HS-5 (cell line): ENCODE data around the gene STKLD1.
"Not testable (repeated sequence)": the region's sequence is repeated elsewhere in the genome, so short reads cannot be mapped to it uniquely, and the experiment has no call there.

Experiments used
- DNase-seq: peaks from one replicate; pipeline ENCODE4 v3.0.0-alpha.2; 2012; ENCODE audit warnings: low read depth

Gene STKLD1

GRCh38 chr9:133386338-133386737, 10.2 kb downstream of the STKLD1 start:
- no peak for DNase-seq

DNA sequence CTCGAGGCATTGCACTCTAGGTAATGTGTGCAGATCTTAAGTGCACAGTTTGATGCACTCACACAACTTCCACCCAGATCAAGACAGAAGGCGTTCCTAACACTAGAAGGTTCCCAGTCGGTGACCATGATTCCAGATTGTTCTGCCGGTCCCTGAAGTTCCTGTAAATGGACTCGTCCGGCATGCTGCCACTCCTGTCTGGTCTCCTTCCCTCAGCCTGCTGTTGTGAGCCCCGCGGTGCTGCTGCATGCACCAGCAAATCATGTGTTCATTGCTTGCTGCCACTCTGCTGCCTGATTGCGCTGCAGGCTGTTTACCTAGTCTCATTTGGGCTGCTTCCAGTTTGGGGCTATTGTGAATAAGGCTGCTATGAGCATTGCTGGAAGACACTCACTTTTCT, 11.5 kb downstream of the STKLD1 start:
- no peak for DNase-seq

GRCh38 chr9:133389025-133389557, 12.9 kb downstream of the STKLD1 start:
- no peak for DNase-seq

DNA sequence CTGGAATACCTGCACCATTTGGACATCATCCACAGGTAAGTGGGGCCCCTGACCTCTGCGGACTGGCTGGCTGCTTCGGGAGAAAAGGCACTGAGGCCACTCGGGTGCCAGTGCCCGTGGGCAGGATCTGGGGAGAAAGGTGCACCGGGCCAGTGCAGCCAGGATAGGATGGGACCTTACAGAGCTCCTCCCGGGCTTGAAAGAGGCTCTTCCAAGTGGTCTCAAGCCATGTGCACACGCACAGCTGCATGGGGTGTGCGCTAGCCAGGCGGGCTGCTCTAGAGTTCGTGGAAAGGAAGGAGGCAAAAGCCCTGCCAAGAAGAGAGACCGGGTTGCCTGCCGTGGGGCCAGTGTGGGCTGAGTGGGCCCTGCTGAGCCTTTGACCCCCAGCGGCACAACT, 13.4 kb downstream of the STKLD1 start:
- DNase-seq, result no peak

DNA sequence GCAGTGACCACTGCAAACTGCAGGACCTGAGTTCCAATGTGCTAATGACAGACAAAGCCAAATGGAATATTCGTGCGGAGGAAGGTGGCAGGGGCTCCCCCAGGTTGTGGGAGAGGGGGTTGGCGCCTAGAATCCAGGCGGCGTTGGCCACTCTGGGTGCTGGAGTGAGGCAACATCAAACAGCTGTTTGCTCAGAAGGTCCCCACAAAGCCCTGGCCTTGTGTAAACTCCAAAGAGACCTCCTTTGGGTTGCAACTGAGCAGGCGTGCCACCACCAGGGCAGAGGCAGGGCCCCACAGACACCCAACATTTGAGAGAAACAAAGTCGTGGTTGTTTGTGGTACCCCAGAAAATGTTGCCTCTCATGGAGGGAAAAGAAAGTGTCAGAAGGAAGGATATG, 14.5 kb downstream of the STKLD1 start:
- DNase-seq, result no peak

- DNase-seq, result not testable (repeated sequence)
These were observed 15.3 kb downstream of the STKLD1 start for GRCh38 chr9:133391449-133391848.

- not testable (repeated sequence) for DNase-seq
These were observed 16.1 kb downstream of the STKLD1 start for GRCh38 chr9:133392308-133392707.

DNA sequence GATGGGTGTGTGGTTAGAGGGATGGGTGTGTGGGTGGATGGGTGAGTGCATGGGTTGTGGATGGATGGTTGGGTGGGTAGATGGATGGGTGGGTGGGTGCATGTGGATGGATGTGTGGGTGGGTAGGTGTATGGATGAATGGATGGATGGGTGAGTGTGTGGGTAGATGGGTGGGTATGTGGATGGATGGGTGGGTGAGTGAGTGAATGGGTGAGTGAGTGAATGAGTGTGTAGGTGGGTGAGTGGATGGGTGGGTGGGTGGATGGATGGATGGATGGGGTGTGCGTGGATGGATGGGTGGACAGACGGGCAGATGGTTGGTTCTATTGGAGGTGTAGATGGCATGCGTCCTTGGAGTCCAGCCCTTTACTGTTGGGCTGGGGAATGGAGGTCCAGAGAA, 17.2 kb downstream of the STKLD1 start:
- DNase-seq, result no peak

DNA sequence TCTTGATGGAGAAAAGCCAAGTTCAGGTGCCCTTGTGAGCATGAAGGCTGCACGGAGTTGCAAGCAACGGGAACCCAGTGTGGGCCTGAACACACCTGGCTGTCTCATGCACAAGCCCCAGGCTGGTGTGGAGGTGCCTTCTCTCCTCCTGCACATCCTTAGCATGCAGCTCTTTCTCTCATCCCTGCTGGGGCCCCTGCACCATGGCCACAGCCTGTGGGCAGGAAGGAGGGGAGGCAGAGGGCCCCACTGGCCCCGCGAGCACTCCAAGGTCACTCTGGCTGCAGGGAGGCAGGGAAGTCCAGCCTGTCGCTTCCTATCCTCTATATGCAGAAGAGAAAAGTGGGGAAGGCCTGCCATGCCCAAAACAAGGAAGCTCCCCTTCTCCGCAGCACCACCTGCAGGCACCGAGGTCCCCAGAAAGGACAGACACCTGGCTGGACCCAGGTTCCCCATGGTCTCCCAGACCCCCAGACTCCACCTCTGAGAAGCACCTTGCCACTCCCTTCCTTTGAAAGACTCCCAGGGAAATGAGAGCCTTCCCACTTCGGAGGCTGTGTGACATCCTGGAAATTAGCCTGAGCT, 18.6 kb downstream of the STKLD1 start:
- DNase-seq, result no peak

DNA sequence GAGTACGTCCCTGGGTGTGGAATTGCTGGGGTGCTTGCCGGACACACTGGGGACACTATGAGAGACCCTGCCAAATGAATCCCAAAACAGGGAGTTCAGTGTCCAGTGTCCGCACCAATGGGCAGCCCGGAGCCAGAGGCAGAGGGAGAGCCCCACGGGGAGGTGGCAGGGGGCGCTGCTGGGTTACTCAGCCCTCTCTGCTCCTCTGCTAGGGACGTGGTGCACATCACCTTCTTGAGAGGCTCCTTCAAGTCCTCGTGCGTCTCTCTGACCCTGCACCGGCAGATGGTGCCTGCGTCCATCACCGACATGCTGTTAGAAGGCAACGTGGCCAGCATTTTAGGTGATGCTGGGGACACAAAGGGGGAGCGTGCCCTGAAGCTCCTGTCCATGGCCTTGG, 20.8 kb downstream of the STKLD1 start:
- DNase-seq, result no peak

- DNase-seq, result no peak
These were observed 21.2 kb downstream of the STKLD1 start for GRCh38 chr9:133397370-133397769.

- no peak for DNase-seq
These were observed 21.7 kb downstream of the STKLD1 start for GRCh38 chr9:133397895-133398294.

- no peak for DNase-seq
These were observed 24.1 kb downstream of the STKLD1 start for GRCh38 chr9:133400292-133400691.

DNA sequence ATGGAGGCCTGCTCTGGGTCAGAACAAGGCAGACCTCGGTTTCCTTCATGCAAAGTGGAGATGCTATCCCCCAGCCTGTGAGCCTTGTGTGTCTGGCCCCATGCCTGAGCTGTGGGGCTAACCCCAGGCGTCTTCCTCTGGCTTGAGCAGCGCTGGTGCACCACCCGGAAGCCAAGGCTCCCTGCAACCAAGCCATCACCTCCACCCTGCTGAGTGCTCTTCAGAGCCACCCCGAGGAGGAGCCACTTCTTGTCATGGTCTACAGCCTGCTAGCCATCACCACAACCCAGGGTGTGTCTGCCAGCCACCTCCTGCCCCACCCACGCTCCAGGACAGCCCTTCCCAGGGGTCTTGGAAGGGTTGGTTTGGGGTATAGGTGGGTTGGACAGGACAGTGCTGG, 25.4 kb downstream of the STKLD1 start:
- DNase-seq, result no peak

DNA sequence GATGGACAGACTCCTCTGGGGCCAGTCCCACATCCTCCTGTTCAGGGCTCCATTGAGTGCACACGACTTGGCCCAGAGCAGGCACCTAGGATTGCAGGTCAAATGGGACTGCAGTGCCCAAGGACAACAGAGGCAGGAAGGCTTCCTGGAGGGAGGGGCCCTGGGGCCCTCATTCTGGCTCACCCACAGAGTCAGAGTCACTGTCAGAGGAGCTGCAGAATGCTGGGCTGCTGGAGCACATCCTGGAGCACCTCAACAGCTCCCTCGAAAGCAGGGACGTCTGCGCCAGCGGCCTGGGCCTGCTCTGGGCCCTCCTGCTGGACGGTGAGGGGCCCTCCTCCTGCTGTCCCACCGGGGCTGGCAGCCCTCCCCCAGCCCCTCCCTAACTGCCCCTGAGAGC, 26.5 kb downstream of the STKLD1 start:
- DNase-seq, result no peak

GRCh38 chr9:133403766-133404453, 27.7 kb downstream of the STKLD1 start:
- no peak for DNase-seq

GRCh38 chr9:133404454-133405002, 28.4 kb downstream of the STKLD1 start:
- no peak for DNase-seq

- no peak for DNase-seq
These were observed 29.6 kb downstream of the STKLD1 start for GRCh38 chr9:133405508-133406438.

DNA sequence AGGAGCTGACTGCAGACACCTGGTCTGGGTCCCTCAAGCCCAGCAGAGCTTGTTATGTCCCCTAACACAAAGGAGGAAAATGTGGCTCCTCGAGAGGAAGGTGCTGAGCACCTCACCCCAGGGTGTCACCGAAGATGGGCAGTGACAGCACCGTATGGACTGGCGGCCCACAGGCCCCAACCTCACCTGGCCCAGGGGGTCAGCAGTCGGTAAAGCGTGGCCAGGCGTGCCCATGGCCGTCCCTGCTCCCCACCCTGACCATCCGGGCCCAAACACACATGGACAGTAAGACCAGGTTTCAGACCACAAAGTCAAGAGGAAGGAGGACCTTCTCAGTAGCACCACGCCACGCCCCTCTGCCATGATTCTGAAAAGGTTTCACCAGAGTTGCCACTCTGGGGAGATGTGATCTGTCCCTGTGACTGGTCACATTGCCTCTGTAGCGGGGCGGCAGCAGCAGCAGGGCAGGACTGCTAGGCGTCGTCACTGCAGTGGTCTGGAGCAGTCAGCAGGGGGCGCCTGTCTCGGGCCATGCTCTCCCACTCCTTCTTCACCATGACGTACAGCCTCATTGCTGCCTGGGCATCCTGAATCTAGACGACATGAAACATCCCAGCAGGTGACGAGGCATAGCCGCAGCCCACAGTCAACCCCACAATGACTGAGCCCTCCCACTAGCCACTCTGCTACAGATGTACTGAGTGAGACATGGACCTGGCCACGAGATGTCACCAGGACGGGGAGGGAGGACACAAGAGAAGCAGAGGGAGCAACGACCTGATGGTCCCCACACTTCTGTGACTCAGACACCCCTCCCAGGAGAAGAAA, 30.5 kb downstream of the STKLD1 start:
- DNase-seq, result no peak

DNA sequence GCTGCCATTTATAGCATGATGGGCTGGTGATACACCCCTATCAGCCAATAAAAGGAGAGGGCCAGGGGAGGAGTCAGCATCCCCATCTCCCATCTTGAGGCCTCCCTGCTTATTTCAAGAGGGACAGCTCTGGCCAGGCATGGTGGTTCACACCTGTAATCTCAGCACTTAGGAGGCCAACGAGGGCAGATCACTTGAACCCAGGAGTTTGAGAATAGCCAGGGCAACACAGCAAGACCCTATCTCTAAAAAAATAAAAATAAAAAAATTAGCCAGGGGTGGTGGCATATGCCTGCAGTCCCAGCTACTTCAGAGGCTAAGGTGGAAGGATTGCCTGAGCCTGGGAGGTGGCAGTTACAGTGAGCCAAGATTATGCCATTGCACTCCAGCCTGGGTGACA, 31.9 kb downstream of the STKLD1 start:
- no peak for DNase-seq

- DNase-seq, result no peak
These were observed 39.0 kb downstream of the STKLD1 start for GRCh38 chr9:133415170-133415569.
